Duodenal mucosa (tissue), 2 donors: ENCODE results near the gene PLXNA4.

Source experiments
- H3K27ac ChIP-seq: one replicate; pipeline ENCODE4 v1.7.0; 2013; ENCODE audit warnings: low read depth, low read length
- H3K27me3 ChIP-seq, 2 donors: one replicate each; pipeline ENCODE4 v1.7.0; 2013; ENCODE audit warnings: low read length in 2 of 2, control low read depth in 1 of 2; ENCODE audit not compliant: insufficient read depth in 2 of 2, control insufficient read depth in 1 of 2
- H3K36me3 ChIP-seq, 2 donors: one replicate each; pipeline ENCODE4 v1.7.0; 2013; ENCODE audit warnings: low read length in 2 of 2, control low read depth in 1 of 2; ENCODE audit not compliant: insufficient read depth in 2 of 2, control insufficient read depth in 1 of 2
- H3K4me1 ChIP-seq, 2 donors: one replicate each; pipeline ENCODE4 v1.7.0; 2013; ENCODE audit warnings: low read length in 2 of 2, control low read depth in 1 of 2; ENCODE audit not compliant: insufficient read depth in 2 of 2, control insufficient read depth in 1 of 2
- H3K4me3 ChIP-seq, 2 donors: one replicate each; pipeline ENCODE4 v1.7.0; 2013; ENCODE audit warnings: low read length in 2 of 2, low read depth in 1 of 2
- H3K9ac ChIP-seq, 2 donors: one replicate each; pipeline ENCODE4 v1.7.0; 2013; ENCODE audit warnings: low read length in 2 of 2, low read depth in 1 of 2
- H3K9me3 ChIP-seq, 2 donors: one replicate each; pipeline ENCODE4 v1.7.0; 2013; ENCODE audit warnings: low read length in 2 of 2, control low read depth in 1 of 2; ENCODE audit not compliant: control insufficient read depth in 1 of 2

PLXNA4 gene

DNA sequence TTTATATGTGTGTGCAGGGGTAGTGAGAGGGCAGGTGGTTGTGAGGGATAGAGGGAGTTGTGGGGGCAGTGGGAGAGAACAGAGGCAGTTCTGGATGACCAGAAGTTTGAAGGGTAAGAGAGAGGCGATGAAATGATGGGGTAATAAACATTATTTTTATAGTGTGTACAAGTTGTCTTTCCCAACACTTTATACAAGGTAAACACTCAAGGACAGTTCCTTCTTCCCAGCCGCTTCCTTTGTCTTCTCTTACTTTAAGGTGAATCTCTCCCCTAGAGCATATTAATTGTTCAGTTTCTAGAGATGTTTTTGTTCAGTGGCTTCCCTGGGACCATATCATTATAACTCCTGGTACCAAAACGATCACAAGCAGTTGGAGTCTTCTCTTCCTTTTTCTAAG, 475.8 kb downstream of the PLXNA4 start:
- no peak overlapping the region for H3K27ac ChIP-seq
- no peak overlapping the region for H3K4me3 ChIP-seq
- H3K36me3 ChIP-seq, result no peaks in the 10 kb centered on the region
- H3K27me3 ChIP-seq, result no peaks in the 10 kb centered on the region
- no peak overlapping the region for H3K9ac ChIP-seq
- H3K4me1 ChIP-seq, result peaks cover 0 to 4% of the 10 kb centered on the region in 2 donors
- no peaks in the 10 kb centered on the region for H3K9me3 ChIP-seq

DNA sequence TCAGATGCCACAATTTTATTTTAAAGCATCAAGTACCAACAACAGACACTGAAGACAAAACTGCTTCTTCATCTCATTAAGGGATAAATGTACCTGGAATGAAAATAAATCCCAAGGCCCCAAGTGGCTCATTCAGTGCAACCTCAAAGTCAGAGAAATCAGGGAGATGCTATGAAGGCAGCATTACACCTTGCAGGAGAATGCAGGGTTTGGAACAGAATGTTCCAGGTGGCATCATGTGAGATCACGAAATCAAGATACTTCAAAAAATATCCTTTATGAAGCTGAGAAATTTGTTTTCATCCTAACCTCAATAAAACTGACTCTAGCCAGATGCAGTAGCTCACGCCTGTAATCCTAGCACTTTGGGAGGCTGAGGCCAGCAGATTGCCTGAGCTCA, 477.1 kb downstream of the PLXNA4 start:
- Histone ChIP-seq H3K4me3 (no peak overlapping the region), H3K36me3 (no peaks in the 10 kb centered on the region), H3K9me3 (no peaks in the 10 kb centered on the region), H3K27me3 (no peaks in the 10 kb centered on the region), H3K9ac (no peak overlapping the region), H3K4me1 (peaks cover 0 to 4% of the 10 kb centered on the region in 2 donors), H3K27ac (no peak overlapping the region)

DNA sequence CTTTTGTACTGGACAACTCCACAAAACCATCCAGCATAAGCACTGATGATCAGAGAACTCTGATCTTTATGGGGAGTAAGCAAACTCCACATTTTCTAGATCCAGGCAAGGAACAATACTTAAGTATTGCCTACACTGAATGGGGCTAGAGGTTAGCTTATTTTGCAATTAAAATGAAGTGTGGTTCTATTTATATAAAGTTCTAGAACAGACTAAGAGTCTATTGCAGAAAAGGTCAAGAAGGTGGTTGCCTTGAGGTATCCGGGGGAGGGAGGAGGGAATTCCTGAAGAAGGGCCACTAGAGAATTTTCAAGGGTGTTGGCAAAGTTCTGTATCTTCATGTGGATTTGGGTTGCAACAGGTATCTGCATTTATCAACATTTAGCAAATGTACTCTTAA, 477.9 kb downstream of the PLXNA4 start:
- Histone ChIP-seq H3K27me3 (no peaks in the 10 kb centered on the region), H3K4me1 (peaks cover 0 to 1% of the 10 kb centered on the region in 2 donors), H3K36me3 (no peaks in the 10 kb centered on the region), H3K4me3 (no peak overlapping the region), H3K27ac (no peak overlapping the region), H3K9ac (no peak overlapping the region), H3K9me3 (no peaks in the 10 kb centered on the region)

DNA sequence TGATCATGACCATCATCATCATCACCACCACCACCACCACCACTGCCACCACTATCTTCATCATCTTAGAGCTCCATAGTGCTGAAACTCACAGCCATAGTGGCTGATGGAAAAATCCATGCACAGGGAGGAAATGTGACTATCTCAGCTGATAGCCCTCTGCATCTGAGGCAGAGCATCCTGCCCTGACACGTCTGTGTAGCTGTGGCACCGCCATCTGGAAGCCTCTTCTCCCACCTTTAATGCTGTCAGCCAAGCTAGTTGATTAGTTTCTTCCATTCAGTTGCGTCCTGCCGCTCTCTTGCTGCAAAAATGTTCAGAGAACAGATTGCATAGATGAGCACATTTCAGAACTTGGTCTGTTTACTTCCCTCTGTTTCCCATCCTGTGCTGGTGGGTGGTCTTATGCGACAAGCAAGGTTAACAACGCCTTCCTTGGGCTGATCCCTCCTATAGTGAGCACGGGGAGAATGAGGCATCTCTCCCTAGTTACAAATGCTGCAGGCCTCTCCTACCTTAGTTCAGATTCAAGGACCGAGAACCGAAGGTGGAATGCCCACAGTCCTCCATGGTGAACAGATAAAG, 478.6 kb downstream of the PLXNA4 start:
- Histone ChIP-seq H3K36me3 (no peaks in the 10 kb centered on the region), H3K4me3 (no peak overlapping the region), H3K27ac (no peak overlapping the region), H3K9me3 (no peaks in the 10 kb centered on the region), H3K9ac (no peak overlapping the region), H3K4me1 (no peaks in the 10 kb centered on the region), H3K27me3 (no peaks in the 10 kb centered on the region)

DNA sequence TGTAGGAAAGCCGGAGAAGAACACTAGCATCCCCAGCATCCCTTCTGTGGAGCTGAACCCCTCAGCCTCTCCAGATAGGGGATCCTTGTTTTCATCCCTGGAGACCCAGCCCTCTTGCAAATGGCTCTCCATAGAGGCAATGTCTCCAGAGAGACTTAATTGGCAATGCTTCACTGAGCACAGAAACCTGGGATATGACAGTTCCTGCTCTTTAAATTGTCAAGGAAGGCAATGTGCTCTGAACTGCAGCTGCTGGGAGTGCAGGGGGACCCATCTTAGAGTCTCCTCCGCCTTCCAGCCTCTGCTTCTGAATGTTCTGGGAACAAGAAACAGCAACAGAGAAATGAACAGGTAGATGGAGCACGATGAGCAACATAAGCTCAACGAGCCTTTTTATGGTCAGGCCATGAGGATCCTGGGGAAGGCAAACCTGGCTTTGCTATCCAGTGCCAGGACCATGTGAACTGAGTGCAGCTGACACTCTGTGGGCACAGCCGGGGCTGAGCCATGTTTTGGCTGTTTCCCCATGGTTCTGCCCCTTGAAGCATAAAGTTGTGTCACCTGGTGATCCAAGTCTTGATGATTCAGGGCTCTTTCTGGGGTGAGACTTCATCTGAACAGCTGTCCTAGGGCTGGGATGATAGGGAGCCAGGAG, 481.0 kb downstream of the PLXNA4 start:
- no peak overlapping the region for H3K27ac ChIP-seq
- no peak overlapping the region for H3K9ac ChIP-seq
- no peaks in the 10 kb centered on the region for H3K36me3 ChIP-seq
- no peaks in the 10 kb centered on the region for H3K9me3 ChIP-seq
- H3K4me3 ChIP-seq, result no peak overlapping the region
- no peaks in the 10 kb centered on the region for H3K4me1 ChIP-seq
- no peaks in the 10 kb centered on the region for H3K27me3 ChIP-seq

DNA sequence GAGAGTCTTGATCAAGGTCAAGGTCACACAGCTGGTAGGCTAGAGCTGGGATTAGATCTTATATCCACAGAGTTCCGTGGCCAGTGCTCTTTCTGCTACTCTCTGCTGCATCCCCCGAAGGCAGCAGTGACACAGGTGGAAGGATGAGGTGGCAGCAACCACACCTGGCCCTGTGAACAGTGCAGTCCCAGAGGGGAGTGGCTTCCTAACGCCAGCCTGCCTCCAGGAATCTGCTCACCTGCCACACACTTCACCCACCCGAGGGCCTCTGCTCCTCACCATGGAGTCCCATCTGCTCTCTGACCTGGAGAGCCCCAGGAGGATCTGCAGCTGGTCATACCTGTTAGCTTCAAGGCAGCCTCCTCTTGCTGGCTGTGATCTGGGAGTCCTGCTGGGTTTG, 484.2 kb downstream of the PLXNA4 start:
- no peak overlapping the region for H3K9ac ChIP-seq
- H3K4me1 ChIP-seq, result no peaks in the 10 kb centered on the region
- H3K27me3 ChIP-seq, result no peaks in the 10 kb centered on the region
- no peak overlapping the region for H3K27ac ChIP-seq
- H3K9me3 ChIP-seq, result no peaks in the 10 kb centered on the region
- no peak overlapping the region for H3K4me3 ChIP-seq
- no peaks in the 10 kb centered on the region for H3K36me3 ChIP-seq

DNA sequence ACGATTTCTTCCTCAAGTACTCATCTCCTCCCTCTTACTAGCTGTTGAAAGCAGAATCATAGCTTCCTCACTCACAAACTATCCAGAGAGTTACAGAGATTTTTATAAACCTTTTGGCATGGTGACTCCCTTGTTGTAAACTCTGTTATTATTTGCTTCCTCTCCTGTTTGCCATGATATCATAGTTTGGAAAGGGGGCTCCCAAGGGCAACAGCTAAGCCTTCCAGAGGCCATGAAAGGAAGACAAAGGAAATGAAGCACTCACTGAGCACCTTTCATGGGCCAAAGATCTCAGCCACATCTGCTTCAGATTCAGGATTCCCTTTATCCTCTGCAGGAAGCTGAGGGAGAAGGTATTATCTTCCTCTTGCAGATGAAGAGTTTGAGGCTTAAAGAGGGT, 484.6 kb downstream of the PLXNA4 start:
- no peaks in the 10 kb centered on the region for H3K27me3 ChIP-seq
- no peak overlapping the region for H3K9ac ChIP-seq
- H3K27ac ChIP-seq, result no peak overlapping the region
- no peak overlapping the region for H3K4me3 ChIP-seq
- H3K36me3 ChIP-seq, result no peaks in the 10 kb centered on the region
- no peaks in the 10 kb centered on the region for H3K9me3 ChIP-seq
- no peaks in the 10 kb centered on the region for H3K4me1 ChIP-seq

DNA sequence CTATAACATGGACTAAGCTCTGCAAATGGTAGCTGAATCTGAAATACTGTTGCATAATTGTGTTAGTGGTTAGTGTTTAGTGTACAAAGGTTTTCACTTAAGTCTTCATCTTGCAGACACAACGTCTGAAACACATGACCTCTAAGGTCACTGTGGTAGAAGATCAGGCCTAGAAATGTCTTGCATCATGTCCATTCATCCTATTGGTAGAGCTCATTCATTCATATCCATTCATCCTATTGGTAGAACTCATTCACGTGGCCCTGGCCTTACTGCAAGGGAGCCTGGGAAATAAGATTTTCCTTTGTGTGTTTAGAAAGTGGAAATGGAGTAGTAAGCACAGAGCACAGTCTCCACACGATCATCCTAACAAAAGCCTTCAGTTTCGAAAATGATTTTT, 485.8 kb downstream of the PLXNA4 start:
- no peaks in the 10 kb centered on the region for H3K9me3 ChIP-seq
- H3K27me3 ChIP-seq, result no peaks in the 10 kb centered on the region
- no peak overlapping the region for H3K9ac ChIP-seq
- no peaks in the 10 kb centered on the region for H3K36me3 ChIP-seq
- no peak overlapping the region for H3K4me3 ChIP-seq
- no peaks in the 10 kb centered on the region for H3K4me1 ChIP-seq
- no peak overlapping the region for H3K27ac ChIP-seq

DNA sequence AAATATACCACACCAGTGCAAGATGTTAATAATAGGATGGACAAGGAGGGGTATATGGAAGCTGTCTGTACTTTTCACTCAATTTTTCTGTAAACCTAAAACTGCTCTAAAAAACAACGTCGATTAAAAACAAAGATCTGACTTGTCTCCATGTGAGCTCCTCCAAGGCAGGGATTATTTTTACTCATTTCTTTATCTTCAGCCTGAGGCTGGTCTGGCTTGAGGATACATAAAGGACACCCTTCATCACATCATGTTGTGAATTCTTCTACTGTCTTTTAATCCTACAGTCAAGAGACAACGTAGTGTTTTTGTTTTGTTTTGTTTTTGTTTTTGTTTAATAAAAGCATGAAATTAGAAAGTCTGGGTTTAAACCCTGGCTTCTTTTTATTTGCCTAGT, 486.9 kb downstream of the PLXNA4 start:
- no peak overlapping the region for H3K4me3 ChIP-seq
- no peak overlapping the region for H3K9ac ChIP-seq
- H3K4me1 ChIP-seq, result no peaks in the 10 kb centered on the region
- H3K27ac ChIP-seq, result no peak overlapping the region
- no peaks in the 10 kb centered on the region for H3K27me3 ChIP-seq
- no peaks in the 10 kb centered on the region for H3K9me3 ChIP-seq
- H3K36me3 ChIP-seq, result no peaks in the 10 kb centered on the region

DNA sequence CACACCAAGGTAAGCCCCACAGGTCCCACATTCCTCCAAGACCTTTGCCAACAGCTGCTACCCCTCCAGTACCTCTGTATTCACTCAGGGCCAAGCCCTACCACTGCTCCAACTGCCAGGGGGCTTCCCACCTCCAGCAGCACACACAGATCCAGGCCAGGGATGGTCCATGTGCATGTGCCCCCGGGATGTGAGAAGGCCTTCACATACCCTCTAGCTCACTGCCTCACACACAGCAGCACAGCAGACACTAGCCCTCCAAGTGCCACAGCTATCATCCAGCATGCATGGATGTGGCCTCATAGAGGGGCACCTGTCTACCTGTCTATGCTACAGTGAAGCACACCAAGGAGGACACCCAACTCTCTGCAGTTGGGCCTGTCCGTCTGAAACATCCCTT, 488.8 kb downstream of the PLXNA4 start:
- no peaks in the 10 kb centered on the region for H3K36me3 ChIP-seq
- no peak overlapping the region for H3K4me3 ChIP-seq
- no peaks in the 10 kb centered on the region for H3K27me3 ChIP-seq
- H3K9ac ChIP-seq, result no peak overlapping the region
- H3K9me3 ChIP-seq, result no peaks in the 10 kb centered on the region
- H3K4me1 ChIP-seq, result no peaks in the 10 kb centered on the region
- H3K27ac ChIP-seq, result no peak overlapping the region
